HG02678 (cell line): ENCODE measurements around the gene G3BP1.
"Not testable (repeated sequence)": the region's sequence is repeated elsewhere in the genome, so short reads cannot be mapped to it uniquely, and the experiment has no call there.

Experiments
- ATAC-seq: cut with Tn5 transposase; IDR thresholded peaks from one replicate; pipeline ENCODE4 v1.9.1; 2021; ENCODE audit warnings: mild to moderate bottlenecking, moderate library complexity; ENCODE audit not compliant: unreplicated experiment

The G3BP1 gene

DNA sequence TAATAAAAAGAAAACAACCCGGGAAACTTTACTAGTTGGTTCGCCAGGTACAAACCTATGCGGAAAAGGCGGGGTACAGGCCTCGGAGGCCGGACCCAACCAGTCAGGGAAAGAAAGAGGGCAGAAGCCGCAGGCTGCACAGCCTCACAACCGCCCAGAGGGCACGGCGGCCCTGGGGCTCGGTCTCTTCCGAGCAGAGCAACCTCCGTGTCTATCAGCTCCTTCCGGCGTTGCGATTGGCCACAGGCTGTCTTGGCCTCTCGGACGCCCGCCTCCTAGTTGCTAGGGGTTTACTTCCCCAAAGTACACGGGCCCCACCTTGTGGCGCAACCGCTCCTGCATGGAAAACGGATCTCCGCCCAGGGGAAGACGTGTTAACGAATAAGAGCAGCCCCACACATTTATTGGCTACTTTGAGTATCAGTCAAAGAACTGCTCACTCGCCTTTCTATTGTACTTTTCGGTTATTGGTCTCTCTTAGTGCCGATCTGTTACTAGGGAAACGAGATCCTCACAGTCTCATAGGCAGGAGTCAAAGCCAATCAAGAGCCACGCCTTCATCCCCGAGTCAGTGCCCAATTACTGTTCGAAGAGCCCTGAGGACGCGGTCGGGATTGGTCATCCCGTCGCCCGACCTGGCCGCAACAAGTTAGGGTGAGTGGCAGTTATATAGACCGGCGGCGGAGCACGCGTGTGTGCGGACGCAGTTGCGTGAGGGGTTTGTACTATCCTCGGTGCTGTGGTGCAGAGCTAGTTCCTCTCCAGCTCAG is at the start of gene G3BP1:
G3BP1 (plus strand) TSS at position 696 of the 770 bp plus-strand sequence. CDS start 14,667 bp downstream, outside the sequence.
- peak; percentile 76 for ATAC-seq

DNA sequence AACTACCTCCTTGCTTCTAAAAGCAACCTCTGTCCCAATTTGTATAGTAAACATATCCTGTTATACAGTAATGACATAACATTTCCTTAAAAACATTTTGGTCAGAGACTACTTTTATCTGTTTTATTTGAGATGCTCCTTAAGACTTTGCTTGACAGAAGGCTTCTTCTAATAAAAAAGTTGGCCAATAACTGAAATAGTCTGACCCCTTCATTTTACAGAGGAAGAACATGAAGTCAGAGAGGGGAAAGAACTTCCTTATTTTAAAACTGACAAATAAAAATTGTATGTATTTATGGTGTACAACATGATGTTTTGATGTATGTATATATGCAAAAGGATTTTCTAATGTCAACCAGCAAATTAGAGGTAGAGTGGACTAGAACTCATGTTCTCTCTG is 49.2 kb upstream of the G3BP1 start:
- ATAC-seq = no peak

DNA sequence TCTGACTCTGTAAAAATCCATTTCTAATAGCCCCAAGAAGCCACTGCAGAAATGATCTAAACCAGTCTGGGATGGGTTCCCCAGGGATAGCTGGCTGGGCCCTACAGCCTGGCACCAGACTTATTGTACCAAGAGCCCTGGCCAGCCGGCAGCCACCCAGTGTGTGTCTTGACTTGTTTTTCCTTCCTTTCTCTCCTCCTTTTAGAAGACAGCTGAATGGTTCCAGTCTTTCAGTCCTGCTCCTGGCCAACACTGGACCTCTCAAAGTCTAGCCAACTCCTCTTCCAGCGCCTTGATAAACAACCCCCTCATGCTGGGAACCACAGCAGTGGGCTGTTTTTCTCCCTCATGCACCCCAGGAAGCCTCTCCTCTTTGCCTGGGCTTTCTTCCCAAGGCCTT is 47.4 kb upstream of the G3BP1 start:
- no peak for ATAC-seq

DNA sequence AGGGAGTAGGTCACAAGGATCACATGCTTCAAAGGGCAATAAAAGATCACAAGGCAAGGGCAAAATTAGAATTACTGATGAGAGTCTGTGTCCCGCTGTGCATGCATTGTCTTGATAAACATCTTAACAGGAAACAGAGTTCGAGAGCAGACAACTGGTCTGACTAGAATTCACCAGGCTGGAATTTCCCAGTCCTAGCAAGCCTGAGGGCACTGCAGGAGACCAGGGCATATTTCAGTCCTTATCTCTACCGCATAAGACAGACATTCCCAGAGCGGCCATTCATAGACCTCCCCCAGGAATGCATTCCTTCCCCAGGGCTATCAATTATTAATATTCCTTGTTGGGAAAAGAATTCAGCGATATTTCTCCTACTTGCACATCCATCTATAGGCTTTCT is 42.2 kb upstream of the G3BP1 start:
- not testable (repeated sequence) for ATAC-seq

DNA sequence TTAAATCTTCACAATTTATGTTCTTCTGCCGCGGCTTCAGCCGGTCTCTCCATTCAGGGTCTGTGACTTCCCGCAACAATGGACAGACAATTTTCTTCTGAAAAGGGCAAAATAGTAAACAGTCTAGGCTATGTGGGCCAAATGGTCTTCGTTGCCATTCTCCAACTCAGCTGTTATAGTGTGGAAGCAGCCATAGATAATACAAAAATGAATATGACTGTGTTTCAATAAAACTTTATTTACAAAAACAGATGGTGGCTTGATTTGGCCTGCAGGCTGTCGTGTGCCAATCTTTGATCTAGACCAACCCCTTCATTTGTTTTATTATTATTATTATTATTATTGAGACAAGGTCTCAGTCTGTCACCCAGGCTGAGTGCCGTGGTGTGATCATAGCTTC is 41.4 kb upstream of the G3BP1 start:
- no peak for ATAC-seq

DNA sequence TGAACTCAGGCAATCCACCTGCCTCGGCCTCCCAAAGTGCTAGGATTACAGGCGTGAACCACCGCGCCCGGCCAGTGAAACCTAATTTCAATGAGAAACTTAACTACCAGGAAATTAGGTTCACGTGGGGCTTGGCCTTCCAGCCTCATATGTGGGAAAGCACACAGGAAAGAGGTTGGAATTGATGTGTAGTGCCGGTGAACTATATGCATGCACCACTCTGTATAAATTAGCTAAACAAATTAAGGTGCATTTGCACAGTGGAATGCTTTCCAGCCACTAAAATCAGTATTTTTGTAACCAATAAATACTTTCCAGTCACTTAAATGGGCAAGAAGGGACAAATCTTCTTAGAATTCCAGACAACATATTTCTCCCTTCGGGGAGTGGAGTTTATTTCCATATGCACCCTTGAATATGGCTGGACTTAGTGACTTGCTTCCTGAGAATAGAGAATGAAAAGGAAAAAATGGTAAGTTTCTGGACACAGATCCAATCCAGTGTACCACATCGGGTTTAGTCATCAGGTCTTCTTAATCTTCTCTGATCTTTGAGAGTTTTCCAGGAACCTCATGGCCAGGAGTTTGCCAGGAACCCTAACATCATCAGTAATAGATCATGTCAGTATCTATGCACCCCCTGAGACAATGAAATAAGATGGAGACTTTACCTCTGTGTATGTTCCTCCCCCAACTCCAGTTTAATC is 38.2 kb upstream of the G3BP1 start:
- ATAC-seq = no peak

DNA sequence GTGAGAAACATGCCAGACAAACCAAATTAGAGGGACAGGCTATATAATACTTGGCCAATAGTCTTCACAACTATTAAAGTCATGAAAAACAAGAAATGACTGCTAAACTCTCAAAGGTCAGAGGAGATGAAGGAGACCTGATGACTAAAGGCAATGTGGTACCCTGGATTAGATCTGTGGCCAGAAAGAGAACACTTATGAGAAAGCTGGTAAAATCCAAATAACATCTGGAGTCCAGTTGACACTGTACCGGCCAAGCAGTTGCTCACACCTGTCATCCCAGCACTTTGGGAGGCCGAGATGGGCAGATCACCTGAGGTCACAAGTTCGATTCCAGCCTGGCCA is 37.7 kb upstream of the G3BP1 start:
- ATAC-seq = no peak

DNA sequence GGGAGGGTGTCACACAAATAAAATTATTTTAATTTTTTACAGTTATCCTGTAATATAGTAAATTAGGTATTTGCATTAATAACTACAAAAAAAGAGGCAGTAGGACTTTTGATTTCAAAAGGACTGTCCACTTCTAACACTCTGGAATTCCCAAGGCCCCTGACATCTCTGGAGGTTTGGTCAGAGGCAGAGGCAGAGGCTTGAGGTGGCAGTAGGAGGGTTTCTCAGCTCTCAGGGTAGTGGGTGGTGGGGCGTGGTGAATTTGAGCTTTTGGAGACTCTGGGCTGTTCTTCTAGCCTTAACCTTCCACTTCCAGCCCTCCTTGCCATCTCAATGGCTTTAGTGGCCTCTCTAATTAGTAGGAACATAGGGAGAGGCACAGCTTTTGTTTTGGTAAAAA is 36.1 kb upstream of the G3BP1 start:
- no peak for ATAC-seq

DNA sequence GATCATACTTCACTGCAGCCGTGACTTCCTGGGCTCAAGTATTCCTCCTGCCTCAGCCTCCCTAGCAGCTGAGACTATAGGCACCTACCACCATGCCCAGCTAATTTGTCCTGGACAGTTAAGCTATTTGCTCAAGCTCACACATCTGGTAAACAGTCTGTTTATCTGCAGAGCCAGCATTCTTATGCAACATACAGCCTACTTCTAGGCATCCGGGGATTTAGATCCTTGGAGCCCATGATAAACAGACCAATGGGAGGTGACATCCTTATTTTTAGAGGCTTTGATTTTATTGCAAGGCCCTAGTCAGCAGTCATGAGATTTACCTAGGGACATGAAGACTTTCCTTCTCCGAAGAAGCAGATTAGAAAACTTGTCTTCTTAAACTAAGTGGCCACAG is 34.3 kb upstream of the G3BP1 start:
- no peak for ATAC-seq

DNA sequence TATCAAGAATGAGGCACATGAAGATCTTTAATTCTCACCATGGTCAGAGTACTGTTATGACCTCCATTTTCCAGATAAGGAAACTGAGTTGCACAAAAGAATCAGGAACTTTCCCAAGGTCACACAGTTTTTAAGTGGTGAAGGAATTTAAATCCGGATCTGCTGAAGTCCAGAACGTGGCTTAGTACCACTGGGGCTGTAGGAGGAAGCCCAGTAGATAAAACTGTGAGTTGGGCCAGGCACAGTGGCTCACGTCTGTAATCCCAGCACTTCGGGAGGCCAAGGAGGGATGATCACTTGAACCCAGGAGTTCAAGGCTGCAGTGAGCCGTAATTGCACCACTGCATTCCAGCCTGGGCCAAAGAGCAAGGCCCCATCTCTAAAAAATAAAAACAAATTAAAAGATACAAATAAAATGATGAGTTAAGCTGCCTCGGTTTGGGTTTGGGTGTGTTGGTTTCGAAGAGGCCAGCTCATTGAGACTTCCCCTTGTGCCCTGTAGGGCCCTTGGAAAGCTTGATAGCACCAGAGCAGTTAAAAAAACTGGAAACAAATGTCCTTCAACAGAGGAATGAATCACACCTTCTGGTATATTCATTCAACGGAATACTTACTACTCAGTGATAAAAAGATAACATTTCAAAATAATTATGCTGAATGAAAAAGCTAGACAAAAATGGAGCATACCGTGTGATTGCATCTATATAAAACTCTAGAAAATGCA is 33.5 kb upstream of the G3BP1 start:
- no peak for ATAC-seq

DNA sequence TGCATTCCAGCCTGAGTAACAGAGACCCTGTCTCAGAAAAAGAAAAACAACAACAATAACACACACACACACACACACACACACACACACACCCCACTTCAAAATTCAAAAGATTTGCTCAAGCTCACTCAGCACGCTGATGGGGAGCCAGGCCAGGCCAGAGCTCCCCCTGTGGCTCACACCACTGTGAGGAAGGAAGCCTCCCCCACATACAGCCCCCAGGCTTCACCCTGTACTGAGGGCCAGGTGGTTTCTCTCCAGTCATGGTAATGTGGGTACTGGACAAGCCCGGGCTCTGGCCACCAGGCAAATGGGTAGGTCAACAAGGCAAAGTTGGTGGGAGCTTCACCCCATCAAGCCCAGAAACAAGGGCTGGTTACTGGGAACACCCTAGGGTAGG is 32.4 kb upstream of the G3BP1 start:
- no peak for ATAC-seq

DNA sequence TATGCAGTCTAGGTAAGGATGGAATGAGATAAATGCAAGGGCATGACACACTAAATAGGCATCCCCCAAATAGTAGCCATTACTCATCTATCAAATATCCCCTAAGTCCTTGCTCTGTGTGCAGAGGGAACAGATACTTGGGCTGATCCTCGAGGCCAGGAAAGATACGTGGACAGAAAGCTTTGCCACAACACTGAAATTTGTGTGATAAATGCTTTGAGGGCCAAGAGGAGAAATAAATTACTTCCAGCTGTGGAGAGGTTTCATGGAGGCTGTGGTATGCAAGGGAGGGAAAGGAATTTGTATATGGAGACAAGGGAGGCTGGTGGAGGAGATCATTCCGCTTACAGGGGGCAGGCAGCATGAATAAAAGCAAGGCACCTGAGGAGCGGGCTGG is 31.8 kb upstream of the G3BP1 start:
- no peak for ATAC-seq

DNA sequence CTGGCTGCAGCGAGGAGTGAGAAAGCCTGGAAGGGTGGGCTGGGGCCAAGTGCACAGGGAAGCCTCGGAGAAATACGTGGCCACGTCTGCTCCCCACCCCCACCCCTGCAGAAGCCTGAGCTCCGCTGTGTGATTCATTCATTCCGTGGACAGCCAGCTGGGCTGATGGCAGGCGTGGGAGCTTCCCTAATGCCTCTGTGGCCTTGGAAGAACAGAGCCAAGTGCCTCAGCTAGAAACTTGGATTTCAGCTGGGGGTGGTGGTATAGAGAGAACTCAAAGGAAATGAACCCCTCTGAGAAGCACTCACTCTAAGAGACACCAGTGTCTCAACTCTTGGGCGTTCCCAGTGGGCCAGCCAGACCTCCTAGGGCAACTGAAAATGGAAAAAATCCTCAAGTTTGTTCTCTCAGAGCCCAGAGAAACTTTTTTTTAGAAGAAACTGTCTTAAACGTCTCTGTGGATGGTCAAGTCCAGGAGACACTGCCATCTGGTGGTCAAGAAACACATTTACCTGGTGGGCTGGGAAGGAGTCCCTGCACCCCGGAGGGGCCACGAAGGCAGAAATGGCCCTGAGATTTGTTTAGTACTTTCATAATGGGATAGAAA is 31.3 kb upstream of the G3BP1 start:
- ATAC-seq = peak; percentile 54

DNA sequence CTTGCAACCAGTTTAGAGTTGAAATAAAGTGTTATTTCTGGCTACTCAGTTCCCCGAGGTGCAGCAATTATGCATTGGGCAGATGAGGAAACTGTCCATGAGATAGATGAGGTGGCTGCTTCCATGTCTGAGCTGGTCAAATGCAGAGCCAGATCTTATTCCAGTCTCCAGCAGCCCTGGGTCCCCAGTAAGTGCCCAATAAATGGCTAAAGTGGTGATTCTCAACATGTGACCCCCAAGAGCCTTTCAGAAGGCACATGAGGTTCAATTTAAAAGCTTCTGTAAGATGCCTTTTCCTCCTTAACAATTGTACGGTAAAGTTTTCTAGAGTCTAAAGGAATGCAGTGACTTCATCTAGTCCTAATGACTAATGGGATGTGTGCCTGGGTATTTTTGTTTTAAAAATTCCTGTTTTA is 30.8 kb upstream of the G3BP1 start:
- ATAC-seq = peak; percentile 12

DNA sequence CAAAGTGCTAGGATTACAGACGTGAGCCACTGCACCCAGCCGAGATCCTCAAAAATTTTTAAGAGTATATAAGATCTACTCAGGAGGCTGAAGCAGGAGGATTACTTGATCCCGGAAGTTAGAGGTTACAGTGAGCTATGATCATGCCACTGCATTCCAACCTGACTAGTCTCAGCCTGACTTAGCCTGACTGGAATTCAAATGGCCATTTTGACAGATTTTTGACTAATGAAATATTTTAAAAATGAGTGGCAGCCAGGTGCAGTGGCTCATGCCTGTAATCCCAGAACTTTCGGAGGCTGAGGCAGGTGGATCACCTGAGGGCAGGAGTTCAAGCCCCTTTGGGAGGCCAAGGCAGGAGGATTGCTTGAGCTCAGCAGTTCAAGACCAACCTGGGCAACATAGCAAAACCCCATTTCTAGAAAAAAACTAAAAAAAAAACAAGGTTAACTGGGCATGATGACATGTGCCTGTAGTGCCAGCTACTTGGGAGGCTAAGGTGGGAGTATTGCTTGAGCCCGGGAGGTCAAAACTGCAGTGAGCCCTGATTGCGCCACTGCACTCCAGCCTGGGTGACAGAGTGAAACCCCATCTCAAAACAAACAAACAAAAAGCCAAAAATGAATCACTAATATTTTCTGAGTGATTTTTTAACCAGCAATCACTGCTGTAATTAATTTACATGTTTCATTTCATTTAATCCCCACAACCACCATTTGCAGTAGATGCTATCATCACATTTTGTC is 29.9 kb upstream of the G3BP1 start:
- ATAC-seq = no peak

DNA sequence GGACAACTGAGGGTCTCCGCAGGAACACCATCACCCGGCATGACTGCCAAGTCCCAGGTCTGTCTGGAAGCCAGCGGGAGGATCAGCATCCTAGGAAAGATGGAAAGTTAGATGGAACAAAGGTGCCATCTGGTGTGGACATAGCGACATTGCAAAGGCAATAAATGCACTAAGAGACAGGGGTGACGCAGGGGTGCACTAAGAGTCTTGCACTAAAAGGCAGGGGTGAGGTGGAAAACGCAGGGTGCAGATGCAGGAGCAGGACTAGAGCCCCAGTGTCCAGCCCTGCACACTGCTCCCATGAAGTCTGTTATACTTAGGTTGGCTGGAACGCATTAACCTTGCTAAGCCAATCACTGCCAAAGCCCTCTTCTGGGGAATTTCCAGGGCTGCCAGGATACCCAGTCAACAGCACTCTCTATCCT is 28.9 kb upstream of the G3BP1 start:
- no peak for ATAC-seq

DNA sequence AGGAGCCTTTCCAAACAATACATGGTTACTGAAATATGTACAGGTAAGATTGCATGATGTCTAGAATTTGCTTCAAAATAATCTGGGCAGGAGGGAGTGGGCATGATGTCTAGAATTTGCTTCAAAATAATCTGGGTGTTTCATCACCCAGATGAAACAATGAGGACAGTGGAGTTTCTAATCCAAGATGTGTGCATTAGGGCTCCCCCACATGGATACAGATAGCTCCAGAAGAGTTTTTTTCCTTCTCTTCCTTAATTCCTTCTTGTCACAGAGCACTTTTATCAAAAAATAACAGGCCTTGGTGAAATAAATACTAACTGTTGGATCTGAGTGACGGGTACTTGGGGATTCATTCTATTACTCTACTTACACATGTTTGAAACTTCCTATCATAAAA is 28.2 kb upstream of the G3BP1 start:
- no peak for ATAC-seq

DNA sequence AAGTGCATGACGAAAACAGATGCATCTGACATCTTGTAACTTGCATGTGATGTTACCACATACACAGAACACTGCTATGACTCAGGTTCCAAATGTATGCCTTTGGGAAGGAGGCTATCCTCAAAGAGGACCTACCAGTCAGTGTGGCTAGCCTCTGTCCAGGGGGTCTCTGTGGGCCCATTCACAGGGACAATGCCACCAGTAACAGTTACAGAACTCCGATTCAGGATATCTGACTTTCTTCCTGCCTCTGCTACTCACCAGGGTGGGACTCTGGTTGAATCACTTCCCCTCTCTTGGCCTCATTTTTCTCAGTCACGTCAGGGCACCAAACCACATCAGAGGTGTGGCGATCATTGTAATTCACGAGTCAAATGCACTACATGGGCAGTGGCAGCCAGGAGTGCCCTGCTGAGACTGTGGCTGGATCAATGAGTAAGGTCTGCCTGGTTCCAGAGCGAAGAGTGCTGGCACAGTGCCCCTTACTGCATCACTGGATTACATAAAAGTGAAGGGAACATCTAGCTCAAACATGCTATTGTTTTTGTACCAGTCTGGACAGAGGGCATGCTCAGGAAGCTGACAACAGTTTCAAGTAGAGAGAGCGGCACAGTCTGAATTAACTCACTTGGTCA is 26.6 kb upstream of the G3BP1 start:
- ATAC-seq = peak; percentile 46

DNA sequence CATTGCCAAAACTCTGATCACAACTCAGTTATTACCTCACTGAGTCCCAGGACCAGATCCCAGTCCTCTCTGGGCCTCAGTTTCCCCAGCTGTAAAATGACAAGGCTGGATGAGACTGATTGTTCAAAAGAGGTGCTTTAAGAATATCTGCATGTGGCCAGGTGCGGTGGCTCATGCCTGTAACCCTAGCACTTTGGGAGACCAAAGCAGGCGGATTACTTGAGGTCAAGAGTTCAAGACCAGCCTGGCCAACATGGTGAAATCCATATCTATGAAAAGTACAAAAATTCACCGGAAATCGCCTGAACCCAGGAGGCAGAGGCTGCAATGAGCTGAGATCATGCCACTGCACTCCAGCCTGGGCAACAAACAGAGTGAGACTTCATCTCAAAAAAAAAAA is 21.6 kb upstream of the G3BP1 start:
- no peak for ATAC-seq

DNA sequence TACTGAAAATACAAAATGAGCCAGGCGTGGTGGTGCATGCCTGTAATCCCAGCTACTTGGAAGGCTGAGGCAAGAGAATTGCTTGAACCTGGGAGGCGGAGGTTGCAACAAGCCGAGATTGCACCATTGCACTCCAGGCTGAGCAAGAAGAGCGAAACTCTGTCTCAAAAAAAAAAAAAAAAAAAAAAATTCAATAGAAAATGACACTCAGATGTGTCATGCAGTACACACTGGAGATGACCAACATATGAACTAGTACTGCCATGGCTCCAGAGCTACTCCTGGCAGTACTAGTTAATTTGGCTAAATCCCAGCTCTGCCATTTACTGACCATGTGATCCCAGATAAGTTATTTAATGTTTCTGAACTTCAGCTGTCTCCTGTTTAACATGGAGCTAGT is 20.7 kb upstream of the G3BP1 start:
- ATAC-seq = no peak
